GM23338 (cell line): Measurements from ENCODE around the gene IRAK1. TPM values are rescaled to one million over a fixed set of nuclear protein-coding genes. Genes with fewer than 3 reads are reported as not detected.

Experiments
- ATAC-seq: fragments of 200-7000 bp; cut with Tn5 transposase; 3 replicates; pipeline ENCODE4 v1.9.1; 2020
- DNase-seq: peaks from one replicate; pipeline ENCODE4 v3.0.0-alpha.2; 2015; ENCODE audit warnings: low spot score
- H2AFZ ChIP-seq: fragments of 200-600 bp; sonication (generic); 2 replicates; pipeline ENCODE4 v1.8.0; 2016; ENCODE audit warnings: antibody characterized with exemption, mild to moderate bottlenecking, moderate library complexity
- H3F3A ChIP-seq: fragments of 200-600 bp; sonication (generic); replicated peaks from 2 replicates; pipeline ENCODE4 v1.8.0; 2017; ENCODE audit warnings: antibody characterized with exemption, mixed run types, low read depth
- H3K27ac ChIP-seq: fragments of 200-600 bp; sonication (generic); 2 replicates; pipeline ENCODE4 v1.6.1; 2016; ENCODE audit warnings: low read depth
- H3K27me3 ChIP-seq: fragments of 200-600 bp; sonication (generic); 2 replicates; pipeline ENCODE4 v1.8.0; 2016; ENCODE audit warnings: mild to moderate bottlenecking, mixed run types, moderate library complexity; ENCODE audit not compliant: insufficient read depth
- H3K36me3 ChIP-seq: fragments of 200-600 bp; sonication (generic); 2 replicates; pipeline ENCODE4 v1.8.0; 2016; ENCODE audit warnings: mild to moderate bottlenecking; ENCODE audit not compliant: insufficient read depth
- H3K4me1 ChIP-seq: fragments of 200-600 bp; sonication (generic); 2 replicates; pipeline ENCODE4 v1.8.0; 2016; ENCODE audit warnings: mild to moderate bottlenecking, moderate library complexity; ENCODE audit not compliant: insufficient read depth
- H3K4me2 ChIP-seq: fragments of 200-600 bp; sonication (generic); 2 replicates; pipeline ENCODE4 v1.7.1; 2017; ENCODE audit warnings: mixed run types
- H3K4me3 ChIP-seq: fragments of 200-600 bp; sonication (generic); 2 replicates; pipeline ENCODE4 v1.6.1; 2016; ENCODE audit warnings: mixed run types
- H3K79me2 ChIP-seq: fragments of 200-600 bp; sonication (generic); replicated peaks from 2 replicates; pipeline ENCODE4 v1.8.0; 2017; ENCODE audit warnings: mild to moderate bottlenecking; ENCODE audit not compliant: insufficient read depth
- H3K9me2 ChIP-seq: fragments of 200-600 bp; sonication (generic); 2 replicates; pipeline ENCODE4 v1.8.0; 2017; ENCODE audit not compliant: insufficient read depth
- H4K20me1 ChIP-seq: fragments of 200-600 bp; sonication (generic); replicated peaks from 2 replicates; pipeline ENCODE4 v1.8.0; 2017; ENCODE audit warnings: mild to moderate bottlenecking; ENCODE audit not compliant: insufficient read depth
- H3K27ac Mint-ChIP-seq: 2 replicates; pipeline ENCODE4 v1.8.0; 2020; ENCODE audit warnings: inconsistent platforms, mild to moderate bottlenecking, moderate library complexity, mixed read lengths
- H3K27me3 Mint-ChIP-seq: 3 replicates; pipeline ENCODE4 v1.8.0; 2022; ENCODE audit warnings: low read depth, mild to moderate bottlenecking, moderate library complexity, mixed read lengths, inconsistent platforms; ENCODE audit not compliant: insufficient read depth, poor library complexity
- H3K36me3 Mint-ChIP-seq: 3 replicates; pipeline ENCODE4 v1.8.0; 2021; ENCODE audit warnings: low read depth, mild to moderate bottlenecking, inconsistent platforms, moderate library complexity, mixed read lengths
- H3K4me1 Mint-ChIP-seq: 3 replicates; pipeline ENCODE4 v1.8.0; 2020; ENCODE audit warnings: mild to moderate bottlenecking, inconsistent platforms, mixed read lengths
- H3K4me3 Mint-ChIP-seq: 3 replicates; pipeline ENCODE4 v1.8.0; 2021; ENCODE audit warnings: moderate library complexity, mild to moderate bottlenecking, inconsistent platforms, mixed read lengths
- H3K9me3 Mint-ChIP-seq: 3 replicates; pipeline ENCODE4 v1.8.0; 2020; ENCODE audit warnings: moderate library complexity, mild to moderate bottlenecking, inconsistent platforms, mixed read lengths
- CTCF ChIP-seq, 2 experiments: fragments of 200-600 bp in 1 of 2; sonication (generic) in 1 of 2; conservative IDR thresholded peaks; 2 replicates each; pipeline versions ENCODE4 v1.5.1 to v1.6.1; 2016 to 2017; ENCODE audit warnings: antibody characterized with exemption in 2 of 2, low read depth in 2 of 2, mild to moderate bottlenecking in 2 of 2, moderate library complexity in 1 of 2
- ETS1 ChIP-seq: IDR thresholded peaks from 2 replicates; pipeline ENCODE4 v1.6.1; 2016; ENCODE audit warnings: antibody characterized with exemption
- EZH2phosphoT487 ChIP-seq: fragments of 200-600 bp; sonication (generic); IDR thresholded peaks from one replicate; pipeline ENCODE4 v1.8.1; 2018; ENCODE audit warnings: antibody characterized with exemption; ENCODE audit not compliant: unreplicated experiment
- JUNB ChIP-seq: IDR thresholded peaks from one replicate; pipeline ENCODE4 v1.6.1; 2016; ENCODE audit warnings: antibody characterized with exemption; ENCODE audit not compliant: unreplicated experiment
- NANOG ChIP-seq: IDR thresholded peaks from 2 replicates; pipeline ENCODE4 v1.6.1; 2016; ENCODE audit warnings: antibody characterized with exemption, borderline replicate concordance
- POLR2AphosphoS5 ChIP-seq: IDR thresholded peaks from 2 replicates; pipeline ENCODE4 v1.6.1; 2016; ENCODE audit warnings: antibody characterized with exemption, low read depth
- REST ChIP-seq: IDR thresholded peaks from one replicate; pipeline ENCODE4 v1.6.1; 2018; ENCODE audit warnings: antibody characterized with exemption; ENCODE audit not compliant: unreplicated experiment
- STAT1 ChIP-seq: IDR thresholded peaks from one replicate; pipeline ENCODE4 v1.6.1; 2016; ENCODE audit warnings: antibody characterized with exemption; ENCODE audit not compliant: unreplicated experiment
- ZNF114 ChIP-seq: fragments of 250-450 bp; sonication (Bioruptor Pico); IDR thresholded peaks from 2 replicates; pipeline ENCODE4 v1.5.0; 2020; ENCODE audit warnings: mild to moderate bottlenecking, moderate library complexity
- ZNF331 ChIP-seq: fragments of 250-450 bp; sonication (Bioruptor Pico); IDR thresholded peaks from 2 replicates; pipeline ENCODE4 v1.5.0; 2020; ENCODE audit warnings: low read depth, mild to moderate bottlenecking, moderate library complexity
- polyA plus RNA-seq: library from polyadenylated mRNA; unstranded; fragments of >200 nt; fragmentation: Nextera tagmentation; extraction: Ambion mirVana; gene quantifications from 2 replicates; pipeline ENCODE4 v1.2.1, GENCODE V29; 2016
- total RNA-seq: library from RNA; depleted of rRNA; stranded (reverse); fragments of >200 nt; shearing (Covaris generic); gene quantifications from 2 replicates; pipeline ENCODE4 v1.2.3, GENCODE V29; 2014

IRAK1 gene
- total and polyA plus RNA-seq, 2 experiments from 2014 or later: 21.6 to 38.0 TPM

- Mint-ChIP-seq H3K9me3 (no peaks in the 10 kb centered on the region), H3K27ac (no peak overlapping the region), H3K4me3 (no peak overlapping the region), H3K27me3 (peaks cover 8% of the 10 kb centered on the region), H3K4me1 (peaks cover 30% of the 10 kb centered on the region), H3K36me3 (peaks cover 9% of the 10 kb centered on the region; the same call in 2 of the 3 replicates)
- H3F3A ChIP-seq: no peaks in the 10 kb centered on the region
- H3K4me3 ChIP-seq: no peak overlapping the region
- no peaks in the 10 kb centered on the region for H3K9me2 ChIP-seq
- DNase-seq: no peak
- no peak for TF ChIP-seq REST
- TF ChIP-seq ETS1: no peak
- no peak for TF ChIP-seq NANOG
- TF ChIP-seq STAT1: no peak
- TF ChIP-seq JUNB: no peak
- TF ChIP-seq ZNF114: no peak
- no peaks in the 10 kb centered on the region for H4K20me1 ChIP-seq
- H3K4me2 ChIP-seq: no peak overlapping the region
- no peaks in the 10 kb centered on the region for H3K36me3 ChIP-seq
- no peak overlapping the region for H2AFZ ChIP-seq
- no peak overlapping the region for H3K27ac ChIP-seq
- no peaks in the 10 kb centered on the region for H3K79me2 ChIP-seq
- no peaks in the 10 kb centered on the region for H3K27me3 ChIP-seq
- H3K4me1 ChIP-seq: peaks cover 6% of the 10 kb centered on the region; the same call in 1 of the 2 replicates
- ATAC-seq: peak; percentile 13; the same call in 2 of the 3 replicates
These were observed 5.5 kb upstream of the IRAK1 start for GRCh38 chrX:154025230-154025629.

- H3K36me3 Mint-ChIP-seq: peaks cover 7% of the 10 kb centered on the region; the same call in 2 of the 3 replicates
- ATAC-seq: no peak
- no peak for TF ChIP-seq NANOG
- no peak for TF ChIP-seq EZH2phosphoT487
- TF ChIP-seq JUNB: no peak
- TF ChIP-seq POLR2AphosphoS5: no peak
- no peak for TF ChIP-seq ZNF114
- no peak for TF ChIP-seq ZNF331 (CRISPR knock-in tag)
- TF ChIP-seq STAT1: no peak
- no peak for TF ChIP-seq REST
- TF ChIP-seq CTCF (conservative IDR thresholded peaks at IDR 0.05; ENCODE audit: low read depth in 2 of 2): no peak
These were observed 4.6 kb upstream of the IRAK1 start for GRCh38 chrX:154024271-154024670.

More at GRCh38 chrX:154024271-154024670, 4.6 kb upstream of the IRAK1 start:
- Histone ChIP-seq H2AFZ (no peak overlapping the region), H3K4me1 (peaks cover 6% of the 10 kb centered on the region; the same call in 1 of the 2 replicates), H3K4me2 (no peak overlapping the region), H3K27me3 (no peaks in the 10 kb centered on the region), H3F3A (no peaks in the 10 kb centered on the region), H3K4me3 (no peak overlapping the region), H3K27ac (no peak overlapping the region), H3K79me2 (no peaks in the 10 kb centered on the region), H3K36me3 (no peaks in the 10 kb centered on the region), H4K20me1 (no peaks in the 10 kb centered on the region), H3K9me2 (no peaks in the 10 kb centered on the region)
- Mint-ChIP-seq H3K27me3 (peaks cover 8% of the 10 kb centered on the region), H3K4me1 (peaks cover 30% of the 10 kb centered on the region), H3K9me3 (no peaks in the 10 kb centered on the region), H3K27ac (no peak overlapping the region), H3K4me3 (no peak overlapping the region)
- no peak for DNase-seq
